Fibroblast of skin of left quadriceps (primary cell): Measurements from ENCODE around the gene USP48.
"Not testable (repeated sequence)": the region's sequence is repeated elsewhere in the genome, so short reads cannot be mapped to it uniquely, and the experiment has no call there.

Source experiments
- DNase-seq, 2 experiments: peaks; one replicate each; pipeline ENCODE4 v3.0.0-alpha.2; 2013; ENCODE audit warnings: low read depth in 2 of 2

Gene USP48

GRCh38 chr1:21814981-21815582, 32.1 kb upstream of the USP48 start:
- DNase-seq: no peak

DNA sequence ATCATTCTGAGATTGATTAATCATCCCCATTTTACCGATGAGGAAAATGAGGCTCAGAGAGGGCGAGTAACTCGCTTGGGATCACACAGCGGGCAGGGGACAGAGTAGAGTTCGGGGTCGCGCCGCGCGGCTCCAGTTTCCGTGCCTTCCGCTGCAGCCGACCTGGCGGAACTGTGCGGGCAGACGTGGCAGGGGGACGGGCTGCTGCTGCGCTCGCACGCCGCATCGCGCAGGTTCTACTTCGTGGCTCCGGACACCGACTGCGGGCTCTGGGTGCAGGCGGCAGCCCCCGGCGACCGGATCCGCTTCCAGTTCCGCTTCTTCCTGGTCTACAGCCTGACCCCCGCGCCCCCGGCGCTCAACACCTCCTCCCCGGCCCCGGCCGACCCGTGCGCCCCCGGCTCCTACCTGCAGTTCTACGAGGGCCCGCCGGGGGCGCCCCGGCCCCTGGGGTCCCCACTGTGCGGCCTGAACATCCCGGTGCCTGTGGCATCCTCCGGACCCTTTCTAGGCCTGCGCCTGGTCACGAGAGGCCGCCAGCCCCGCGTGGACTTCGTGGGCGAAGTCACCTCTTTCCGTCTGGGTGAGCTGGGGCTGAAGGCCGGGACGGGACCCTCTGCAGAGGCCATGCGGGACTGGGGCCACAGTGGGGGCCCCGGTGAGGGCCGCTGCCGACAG, 31.4 kb upstream of the USP48 start:
- no peak for DNase-seq

- DNase-seq: no peak
Measured at GRCh38 chr1:21813542-21813941, 30.6 kb upstream of the USP48 start.

GRCh38 chr1:21811875-21812305, 28.9 kb upstream of the USP48 start, which contains the start of gene LDLRAD2:
TSS of gene LDLRAD2 (plus strand) at chr1:21812265. CDS start at chr1:21812452, 187 bp downstream.
- DNase-seq: no peak

DNA sequence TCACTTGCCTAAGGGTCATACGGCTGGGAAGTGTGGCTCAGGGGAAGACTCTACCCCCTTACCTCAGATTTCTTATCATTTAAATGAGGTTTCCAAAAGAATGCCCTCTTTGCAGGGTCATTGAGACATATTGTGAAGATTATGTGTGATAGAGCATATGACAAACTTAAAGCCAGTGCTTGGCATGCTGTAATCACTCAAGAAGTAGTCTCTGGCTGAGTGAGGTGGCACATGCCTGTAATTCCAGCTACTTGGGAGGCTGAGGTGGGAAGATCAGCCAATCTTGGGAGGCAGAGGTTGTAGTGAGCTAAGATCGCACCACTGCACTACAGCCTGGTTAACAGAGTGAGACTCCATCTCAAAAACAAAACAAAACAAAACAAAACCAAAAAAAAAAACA, 21.6 kb upstream of the USP48 start:
- no peak for DNase-seq

GRCh38 chr1:21801100-21801499, 18.2 kb upstream of the USP48 start:
- no peak for DNase-seq

DNA sequence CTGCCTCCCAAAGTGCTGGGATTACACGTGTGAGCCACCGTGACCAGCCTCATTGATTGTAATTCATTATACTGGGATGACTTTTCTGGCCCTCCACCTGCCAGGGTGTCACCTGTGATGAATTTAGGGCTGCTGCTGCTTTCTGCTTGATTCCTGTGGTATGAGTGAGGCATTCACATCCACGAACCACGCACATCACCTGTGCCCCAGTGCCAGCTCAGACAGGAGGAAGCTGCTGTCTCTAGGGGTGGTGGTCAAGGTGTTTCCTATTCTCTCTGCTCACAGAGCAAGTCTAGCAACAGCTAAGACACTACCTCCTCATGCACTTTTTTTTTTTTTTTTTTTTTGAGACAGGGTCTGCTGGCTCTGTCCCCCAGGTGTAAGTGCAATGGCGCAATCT, 16.8 kb upstream of the USP48 start:
- no peak for DNase-seq

DNA sequence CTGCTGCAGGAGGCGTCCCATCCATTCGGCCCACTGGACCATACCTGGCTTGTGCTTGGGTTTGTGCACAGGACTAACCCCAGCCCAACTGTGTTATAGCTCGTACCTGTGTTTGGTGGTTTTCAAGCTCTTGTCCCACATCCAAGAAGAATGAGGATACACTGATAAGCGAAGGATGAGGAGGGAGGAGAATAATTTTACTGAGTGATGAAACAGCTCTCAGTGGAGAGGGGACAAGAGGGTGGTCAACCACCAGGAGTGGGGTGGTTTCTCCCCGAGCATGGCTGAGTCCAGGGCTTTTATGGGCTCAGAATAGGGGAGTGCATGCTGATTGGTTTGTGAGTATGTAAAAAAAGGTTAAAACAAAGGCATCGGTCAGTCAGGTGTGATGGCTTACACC, 12.1 kb upstream of the USP48 start:
- no peak for DNase-seq

DNA sequence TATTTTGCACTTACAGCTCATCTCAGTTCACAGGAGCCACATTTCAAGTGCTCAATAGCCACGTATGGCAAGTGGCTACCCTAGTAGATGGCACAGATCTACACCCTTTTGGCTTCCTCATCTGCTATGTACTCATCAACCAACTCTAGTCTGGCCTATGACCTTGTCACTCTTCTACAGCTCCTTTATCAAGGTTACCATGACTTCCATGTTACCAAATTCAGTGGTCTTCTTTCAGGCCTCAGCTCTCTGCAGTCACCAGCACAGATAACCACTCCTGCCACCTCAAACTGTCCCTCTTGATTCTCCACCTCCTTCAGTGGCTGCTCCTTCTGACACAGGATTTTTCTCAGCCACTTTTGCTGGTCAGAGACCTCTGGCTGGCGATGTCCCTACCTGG, 11.7 kb upstream of the USP48 start:
- DNase-seq: no peak

- DNase-seq: no peak
Measured at GRCh38 chr1:21793104-21793503, 10.2 kb upstream of the USP48 start.

DNA sequence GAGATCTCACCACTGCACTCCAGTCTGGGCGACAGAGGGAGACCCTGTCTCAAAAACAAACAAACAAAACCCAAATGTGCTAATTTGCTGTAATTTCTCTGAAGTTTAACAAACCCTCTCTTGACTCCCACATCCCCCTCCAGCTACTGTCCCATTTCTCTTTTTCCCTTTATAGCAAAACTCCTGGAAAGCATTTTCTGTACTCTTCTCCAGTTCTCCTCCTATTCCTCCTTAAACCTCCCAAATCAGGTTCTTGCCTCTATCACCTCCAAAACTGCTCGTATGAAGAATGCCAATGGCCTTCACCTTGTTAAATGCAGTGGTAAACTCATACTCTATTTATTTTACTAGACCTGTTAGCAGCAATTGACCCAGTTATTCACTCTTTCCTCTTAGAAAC, 3.7 kb upstream of the USP48 start:
- no peak for DNase-seq

GRCh38 chr1:21785764-21786163, 2.8 kb upstream of the USP48 start:
- not testable (repeated sequence) for DNase-seq

GRCh38 chr1:21783679-21784603, 992 bp upstream of the USP48 start:
- peak in 1 of 2 experiments; percentile 9 for DNase-seq

GRCh38 chr1:21782349-21782867, 541 bp downstream of the USP48 start:
- DNase-seq: peak in 1 of 2 experiments; percentile 17

DNA sequence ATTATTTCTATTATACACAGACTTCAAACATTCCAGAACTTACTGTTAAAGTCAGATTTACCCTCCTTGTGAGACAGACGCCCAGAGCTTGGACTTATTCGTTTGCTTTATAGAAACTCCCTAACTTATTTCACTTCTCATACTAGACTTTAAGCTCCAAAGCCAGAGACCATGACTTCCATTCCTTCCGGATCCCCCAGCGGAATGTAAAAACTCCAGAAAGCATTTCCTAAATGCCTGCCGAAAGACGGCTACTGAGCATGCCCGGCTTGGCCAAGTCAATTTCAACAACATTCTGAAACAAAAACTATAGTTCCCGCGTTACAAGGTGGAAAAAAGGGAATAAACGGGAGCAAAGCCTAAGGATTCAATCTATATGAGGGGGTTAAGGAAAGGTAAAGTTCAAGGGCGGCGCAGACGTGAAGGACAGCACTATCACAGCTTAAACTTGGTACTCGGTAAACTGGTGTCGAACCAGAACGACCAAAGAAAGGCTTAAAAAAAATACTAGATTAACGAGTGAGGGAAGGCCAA, 1.1 kb downstream of the USP48 start:
- DNase-seq: peak; percentile 13 to 26

DNA sequence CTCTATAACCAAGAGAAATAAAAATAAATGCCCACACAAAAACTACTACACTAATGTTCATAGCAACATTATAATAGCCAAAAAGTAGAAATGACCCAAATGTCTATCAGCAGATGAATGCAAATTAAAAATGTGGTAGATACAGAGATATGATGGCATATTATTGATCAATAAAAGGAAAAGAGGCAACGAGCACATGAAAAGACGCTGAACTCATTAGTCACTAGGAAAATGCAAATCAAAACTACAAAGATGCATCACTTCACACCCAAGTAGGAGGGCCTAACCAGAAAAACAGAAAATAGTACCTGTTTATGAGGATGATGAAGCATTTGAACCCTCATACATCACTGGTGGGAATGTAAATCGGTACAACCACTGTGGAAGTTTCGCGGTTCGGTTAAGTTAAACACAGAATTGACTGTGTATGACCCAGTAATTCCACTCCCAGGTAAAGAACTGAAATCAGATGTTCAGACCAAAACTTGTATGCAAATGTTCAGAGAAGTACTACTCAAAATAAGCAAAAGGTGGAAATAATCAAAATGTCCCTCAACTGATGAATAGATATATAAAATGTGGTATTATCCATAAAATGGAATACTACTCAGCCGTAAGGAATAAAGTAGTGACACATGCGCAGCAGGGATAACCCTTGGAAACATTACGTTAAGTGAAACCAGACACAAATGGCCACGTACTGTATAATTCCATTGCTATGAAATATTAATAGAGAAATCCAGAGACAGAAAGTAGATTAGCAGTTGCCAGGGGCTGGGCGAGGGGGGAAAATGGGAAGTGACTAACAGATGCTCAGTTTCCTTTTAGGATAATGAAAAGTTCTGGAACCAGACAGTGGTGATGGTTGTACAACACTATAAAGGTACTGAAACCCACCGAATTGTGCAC, 3.1 kb downstream of the USP48 start:
- no peak for DNase-seq

- no peak for DNase-seq
Measured at GRCh38 chr1:21778405-21778727, 4.6 kb downstream of the USP48 start.

DNA sequence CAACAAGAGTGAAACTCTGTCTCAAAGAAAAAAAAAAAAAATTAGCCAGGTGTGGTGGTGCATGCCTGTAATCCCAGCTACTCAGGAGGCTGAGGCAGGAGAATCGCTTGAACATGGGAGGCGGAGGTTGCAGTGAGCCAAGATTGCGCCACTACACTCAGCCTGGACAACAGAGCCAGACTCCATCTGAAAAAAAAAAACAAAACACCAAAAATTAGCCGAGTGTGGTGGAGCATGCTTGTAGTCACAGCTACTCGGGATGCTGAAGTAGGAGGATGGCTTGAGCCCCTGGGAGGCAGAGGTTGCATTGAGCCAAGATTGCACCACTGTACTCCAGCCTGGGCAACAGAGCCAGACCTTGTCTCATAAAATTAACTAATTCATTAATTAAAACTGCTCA, 6.0 kb downstream of the USP48 start:
- DNase-seq: not testable (repeated sequence)

- DNase-seq: peak; percentile 8 to 10
Measured at GRCh38 chr1:21775985-21776562, 6.9 kb downstream of the USP48 start.

GRCh38 chr1:21775550-21775914, 7.4 kb downstream of the USP48 start:
- DNase-seq: no peak
